Prostate gland (tissue), 2 donors: ENCODE measurements around the gene CATSPERZ.

Experiments used
- CTCF ChIP-seq, 4 experiments: fragments of 200-600 bp in 2 of 4; fragments of 450-650 bp in 2 of 4; sonication (generic) in 2 of 4; IDR thresholded peaks; 1 replicate in 3 of 4; 2 replicates in 1 of 4; pipeline ENCODE4 v1.5.1; 2016 to 2019; ENCODE audit warnings: antibody characterized with exemption in 4 of 4, mild to moderate bottlenecking in 2 of 4, moderate library complexity in 2 of 4
- POLR2A ChIP-seq: fragments of 450-650 bp; IDR thresholded peaks from one replicate; pipeline ENCODE4 v1.6.1; 2016; ENCODE audit warnings: antibody characterized with exemption, mild to moderate bottlenecking
- POLR2AphosphoS5 ChIP-seq: sonication (generic); formaldehyde crosslinking; IDR thresholded peaks from one replicate; pipeline ENCODE4 v1.6.1; 2017; ENCODE audit warnings: antibody characterized with exemption

GRCh38 chr11:64267207-64267945 lies 32.8 kb upstream of the CATSPERZ start:
- TF ChIP-seq POLR2A (peak; percentile 4), POLR2AphosphoS5 (no peak), CTCF (IDR thresholded peaks at IDR 0.05) (no peak)
